Measurements from ENCODE around the gene AKR1A1.

The AKR1A1 gene

GRCh38 chr1:45608175-45609156 lies 57.8 kb downstream of the AKR1A1 start:
- intact Hi-C loops (cut with DNase I): no loop called here
- DNase-seq: no peak

- intact Hi-C loops (cut with DNase I): no loop called here
- DNase-seq: no peak
Measured at GRCh38 chr1:45610589-45611226, 60.1 kb downstream of the AKR1A1 start.

- no peak for DNase-seq
- intact Hi-C loops (cut with DNase I): no loop called here
Measured at GRCh38 chr1:45612941-45613579, 62.4 kb downstream of the AKR1A1 start.

GRCh38 chr1:45615885-45616284 lies 65.3 kb downstream of the AKR1A1 start:
- intact Hi-C loops (cut with DNase I): no loop called here
- no peak for DNase-seq

GRCh38 chr1:45617618-45618017 lies 67.0 kb downstream of the AKR1A1 start:
- intact Hi-C loops (cut with DNase I): no loop called here
- DNase-seq: no peak

GRCh38 chr1:45619149-45619921 lies 68.7 kb downstream of the AKR1A1 start:
- intact Hi-C loops (cut with DNase I): no loop called here
- DNase-seq: no peak

All from posterior cingulate gyrus (tissue), 11 donors.